Kidney (tissue), 14 donors: ENCODE measurements around the gene HSD17B12. TPM values are rescaled to one million over a fixed set of nuclear protein-coding genes. Genes with fewer than 3 reads are reported as not detected.
"Not testable (repeated sequence)": the region's sequence is repeated elsewhere in the genome, so short reads cannot be mapped to it uniquely, and the experiment has no call there.

ENCODE experiments used
- DNase-seq, 5 donors: peaks; one replicate each; pipeline ENCODE4 v3.0.0-alpha.2; 2013 to 2020
- FAIRE-seq: peaks from 2 replicates; lab custom pipeline; 2012; peaks lifted over from hg19 to GRCh38; lab: Jason Lieb, UNC
- H3K27ac ChIP-seq, 2 donors: one replicate each; pipeline ENCODE4 v1.7.0; 2013; ENCODE audit warnings: low read depth in 2 of 2, low read length in 2 of 2, inconsistent platforms in 1 of 2
- H3K27me3 ChIP-seq: one replicate; pipeline ENCODE4 v1.7.1; 2013; ENCODE audit warnings: low read length, inconsistent platforms; ENCODE audit not compliant: control insufficient read depth, insufficient read depth
- H3K36me3 ChIP-seq, 3 donors: one replicate each; pipeline versions ENCODE4 v1.7.0 to v1.7.1; 2013; ENCODE audit warnings: low read length in 3 of 3, control low read depth in 1 of 3, inconsistent platforms in 1 of 3; ENCODE audit not compliant: insufficient read depth in 3 of 3, control insufficient read depth in 2 of 3
- H3K4me1 ChIP-seq, 3 donors: one replicate each; pipeline versions ENCODE4 v1.7.0 to v1.7.1; 2013; ENCODE audit warnings: low read length in 3 of 3, inconsistent platforms in 1 of 3, low read depth in 1 of 3; ENCODE audit not compliant: control insufficient read depth in 2 of 3, insufficient read depth in 2 of 3
- H3K4me3 ChIP-seq, 3 donors: one replicate each; pipeline versions ENCODE4 v1.7.0 to v1.8.1; 2013; ENCODE audit warnings: low read length in 3 of 3, control low read depth in 1 of 3, inconsistent platforms in 1 of 3
- H3K9ac ChIP-seq, 3 donors: one replicate each; pipeline versions ENCODE4 v1.7.0 to v1.7.1; 2013; ENCODE audit warnings: low read length in 3 of 3, control low read depth in 1 of 3, inconsistent platforms in 1 of 3
- H3K9me3 ChIP-seq, 3 donors: one replicate each; pipeline versions ENCODE4 v1.7.0 to v1.7.1; 2013; ENCODE audit warnings: low read length in 3 of 3, control low read depth in 1 of 3, inconsistent platforms in 1 of 3; ENCODE audit not compliant: control insufficient read depth in 2 of 3, insufficient read depth in 1 of 3
- CTCF ChIP-seq: IDR thresholded peaks from 3 replicates; pipeline ENCODE4 v1.5.1; 2012; ENCODE audit warnings: mild to moderate bottlenecking, moderate library complexity, borderline replicate concordance; ENCODE audit not compliant: insufficient read depth; ENCODE audit errors: extremely low read depth
- intact Hi-C: fragments of 100-400 bp; cut with DNase I; formaldehyde crosslinking; loops from one replicate; pipeline ENCODE4 v1.11.1; 2022
- polyA plus RNA-seq: library from polyadenylated mRNA; stranded (reverse); fragments of 350-450 nt; fragmentation: Illumina TruSeq; extraction: RNeasy Lipid Tissue Mini Kit (QIAGEN cat#74804); gene quantifications from one replicate; pipeline ENCODE4 v1.2.3, GENCODE V29; 2014; ENCODE audit warnings: low read depth, low replicate concordance; ENCODE audit not compliant: insufficient read depth
- total RNA-seq: library from RNA; stranded (reverse); fragmentation: NEBNext Ultra II Directional; extraction: Animal tissue kit (Norgen Biotek cat#: 25700); gene quantifications from one replicate; pipeline ENCODE4 v1.2.1, GENCODE V29; 2021
- donor health status: control.
- donor health status: control.
- donor health status: control.
- donor health status: control.
- donor health status: control.
- donor health status: DM: yes; HTN: yes; CAD: no.
- donor health status: Normal renal cell carcinoma (clear cell type).

Gene HSD17B12
- total and polyA plus RNA-seq, 2 donors from 2014 or later = 76.9 to 100 TPM

- intact Hi-C loops = no loop called here
- no peak for TF ChIP-seq CTCF
- peaks cover 0 to 4% (median 0%) of the 10 kb centered on the region in 3 donors for H3K4me1 ChIP-seq
- H3K4me3 ChIP-seq = peak overlapping the region; percentile 83 to 94 (median 89)
- DNase-seq (peak in 1 of 5 donors; percentile 42), FAIRE-seq (no peak)
- H3K9me3 ChIP-seq = no peaks in the 10 kb centered on the region
- no peaks in the 10 kb centered on the region for H3K27me3 ChIP-seq
- H3K27ac ChIP-seq = peak overlapping the region; percentile 56 to 94
- H3K36me3 ChIP-seq = peaks cover 0 to 5% (median 2%) of the 10 kb centered on the region in 3 donors
- H3K9ac ChIP-seq = peak overlapping the region; percentile 78 to 90 (median 87)
Observed at GRCh38 chr11:43681401-43681942, 934 bp downstream of the HSD17B12 start.

DNA sequence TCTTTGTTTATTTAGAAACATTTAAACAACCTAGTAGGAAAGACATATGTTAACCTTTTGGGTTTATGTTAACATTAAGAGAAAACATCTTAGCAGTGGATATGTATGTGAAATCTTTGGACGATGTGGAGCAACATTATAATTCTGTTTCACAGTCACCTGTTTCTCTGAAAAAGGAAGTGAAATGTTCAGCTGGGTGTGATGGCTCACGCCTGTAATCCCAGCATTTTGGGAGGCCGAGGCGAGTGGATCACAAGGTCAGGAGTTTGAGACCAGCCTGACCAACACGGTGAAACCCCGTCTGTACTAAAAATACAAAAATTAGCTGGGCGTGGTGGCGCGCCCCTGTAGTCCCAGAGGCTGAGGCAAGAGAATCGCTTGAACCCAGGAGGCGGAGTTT is 1.5 kb downstream of the HSD17B12 start:
- H3K4me1 ChIP-seq, intact Hi-C loops, H3K27ac ChIP-seq, H3K9me3 ChIP-seq, H3K27me3 ChIP-seq, H3K36me3 ChIP-seq, DNase-seq, FAIRE-seq: not testable (repeated sequence)
- Histone ChIP-seq H3K9ac (peak overlapping the region in 2 of 3 donors; percentile 87 to 90), H3K4me3 (peak overlapping the region; percentile 83 to 94 (median 89))

- intact Hi-C loops = no loop called here
- FAIRE-seq = no peak
- H3K36me3 ChIP-seq = peaks cover 0 to 5% (median 2%) of the 10 kb centered on the region in 3 donors
- no peak for DNase-seq
- no peaks in the 10 kb centered on the region for H3K27me3 ChIP-seq
- no peaks in the 10 kb centered on the region for H3K9me3 ChIP-seq
- no peak overlapping the region for H3K27ac ChIP-seq
- no peak overlapping the region for H3K9ac ChIP-seq
- no peak for TF ChIP-seq CTCF
- peaks cover 0 to 9% (median 0%) of the 10 kb centered on the region in 3 donors for H3K4me1 ChIP-seq
- no peak overlapping the region for H3K4me3 ChIP-seq
Observed at GRCh38 chr11:43685440-43685839, 4.9 kb downstream of the HSD17B12 start.

GRCh38 chr11:43686207-43686606 is 5.7 kb downstream of the HSD17B12 start:
- intact Hi-C loops = no loop called here
- Histone ChIP-seq H3K36me3 (peaks cover 0 to 5% (median 2%) of the 10 kb centered on the region in 3 donors), H3K9ac (no peak overlapping the region), H3K27ac (no peak overlapping the region), H3K9me3 (no peaks in the 10 kb centered on the region), H3K4me1 (peaks cover 0 to 9% (median 0%) of the 10 kb centered on the region in 3 donors), H3K4me3 (no peak overlapping the region), H3K27me3 (no peaks in the 10 kb centered on the region)
- DNase-seq = no peak
- TF ChIP-seq CTCF = no peak
- no peak for FAIRE-seq
